LNCaP clone FGC (cell line): Measurements from ENCODE around the gene ATXN7L1.

Experiments
- DNase-seq: peaks from one replicate; pipeline ENCODE4 v3.0.0-alpha.2; 2011; ENCODE audit warnings: low read depth
- H3K4me3 ChIP-seq: 2 replicates; pipeline ENCODE4 v1.5.1; 2011; ENCODE audit warnings: mild to moderate bottlenecking, low read depth, low read length, control low read depth
- CTCF ChIP-seq: IDR thresholded peaks from 2 replicates; pipeline ENCODE4 v1.5.1; 2012; ENCODE audit warnings: mild to moderate bottlenecking; ENCODE audit not compliant: control insufficient read depth, insufficient read depth; ENCODE audit errors: extremely low read depth

The ATXN7L1 gene

GRCh38 chr7:105876091-105876963, at the start of gene ATXN7L1:
Gene ATXN7L1 (minus strand): TSS chr7:105876599. CDS start chr7:105876558, 41 bp downstream.
- peak; percentile 71 for TF ChIP-seq CTCF
- peak within 1 kb of the TSS; percentile 70 for H3K4me3 ChIP-seq
- peak; percentile 95 for DNase-seq

GRCh38 chr7:105926131-105926530, 49.7 kb upstream of the ATXN7L1 start:
- H3K4me3 ChIP-seq, result no peak overlapping the region
- DNase-seq, result no peak
- no peak for TF ChIP-seq CTCF

GRCh38 chr7:105924945-105925344, 48.5 kb upstream of the ATXN7L1 start:
- no peak for TF ChIP-seq CTCF
- no peak overlapping the region for H3K4me3 ChIP-seq
- no peak for DNase-seq

GRCh38 chr7:105920766-105921165, 44.4 kb upstream of the ATXN7L1 start:
- no peak for DNase-seq
- no peak for TF ChIP-seq CTCF

GRCh38 chr7:105917659-105918058, 41.3 kb upstream of the ATXN7L1 start:
- no peak overlapping the region for H3K4me3 ChIP-seq
- peak; percentile 27 for DNase-seq
- TF ChIP-seq CTCF, result no peak

More at GRCh38 chr7:105920766-105921165, 44.4 kb upstream of the ATXN7L1 start:
- no peak overlapping the region for H3K4me3 ChIP-seq

GRCh38 chr7:105916603-105917002, 40.2 kb upstream of the ATXN7L1 start:
- no peak for TF ChIP-seq CTCF
- H3K4me3 ChIP-seq, result no peak overlapping the region
- DNase-seq, result no peak
